ENCODE data around the gene EEF1A1.

DNA sequence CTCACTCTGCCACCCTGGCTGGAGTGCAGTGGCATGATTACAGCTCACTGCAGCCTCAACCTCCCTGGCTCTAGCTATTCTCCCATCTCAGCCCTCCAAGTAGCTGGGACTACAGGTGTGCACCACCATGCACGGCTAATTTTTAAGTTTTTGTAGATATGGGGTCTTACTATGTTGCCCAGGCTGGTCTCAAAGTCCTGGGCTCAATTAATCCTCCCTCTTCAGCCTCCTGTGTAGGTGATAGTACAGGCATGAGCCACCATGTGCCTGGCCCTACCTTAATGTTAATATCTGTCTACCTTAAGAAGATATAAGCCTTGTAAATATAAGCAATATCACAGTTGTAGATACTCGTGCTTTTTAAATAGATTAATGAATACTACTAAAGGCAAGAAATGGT lies 16.7 kb downstream of the EEF1A1 start:
- TF ChIP-seq POLR2A (IDR thresholded peaks at IDR 0.05) = no peak
- TF ChIP-seq, protein P1, sequence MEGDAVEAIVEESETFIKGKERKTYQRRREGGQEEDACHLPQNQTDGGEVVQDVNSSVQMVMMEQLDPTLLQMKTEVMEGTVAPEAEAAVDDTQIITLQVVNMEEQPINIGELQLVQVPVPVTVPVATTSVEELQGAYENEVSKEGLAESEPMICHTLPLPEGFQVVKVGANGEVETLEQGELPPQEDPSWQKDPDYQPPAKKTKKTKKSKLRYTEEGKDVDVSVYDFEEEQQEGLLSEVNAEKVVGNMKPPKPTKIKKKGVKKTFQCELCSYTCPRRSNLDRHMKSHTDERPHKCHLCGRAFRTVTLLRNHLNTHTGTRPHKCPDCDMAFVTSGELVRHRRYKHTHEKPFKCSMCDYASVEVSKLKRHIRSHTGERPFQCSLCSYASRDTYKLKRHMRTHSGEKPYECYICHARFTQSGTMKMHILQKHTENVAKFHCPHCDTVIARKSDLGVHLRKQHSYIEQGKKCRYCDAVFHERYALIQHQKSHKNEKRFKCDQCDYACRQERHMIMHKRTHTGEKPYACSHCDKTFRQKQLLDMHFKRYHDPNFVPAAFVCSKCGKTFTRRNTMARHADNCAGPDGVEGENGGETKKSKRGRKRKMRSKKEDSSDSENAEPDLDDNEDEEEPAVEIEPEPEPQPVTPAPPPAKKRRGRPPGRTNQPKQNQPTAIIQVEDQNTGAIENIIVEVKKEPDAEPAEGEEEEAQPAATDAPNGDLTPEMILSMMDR (IDR thresholded peaks at IDR 0.05 in 8 of 11, conservative IDR thresholded peaks at IDR 0.05 in 3 of 11) = no peak
- TF ChIP-seq POLR2AphosphoS5 (IDR thresholded peaks at IDR 0.05) = no peak
